Peyer's patch (tissue), 4 donors: ENCODE measurements around the gene SOX18.

ENCODE experiments used
- POLR2A ChIP-seq, 2 donors: fragments of 450-650 bp; IDR thresholded peaks; one replicate each; pipeline ENCODE4 v1.5.1; 2017; ENCODE audit warnings: antibody characterized with exemption in 2 of 2, mild to moderate bottlenecking in 2 of 2, moderate library complexity in 2 of 2
- TF ChIP-seq, protein P1 (sequence below), 6 experiments: fragments of 450-650 bp in 4 of 6; fragments of 200-600 bp in 2 of 6; sonication (generic) in 1 of 6; IDR thresholded peaks; one replicate each; pipeline ENCODE4 v1.5.1; 2017 to 2019; ENCODE audit warnings: antibody characterized with exemption in 6 of 6, mild to moderate bottlenecking in 3 of 6, moderate library complexity in 1 of 6

DNA sequence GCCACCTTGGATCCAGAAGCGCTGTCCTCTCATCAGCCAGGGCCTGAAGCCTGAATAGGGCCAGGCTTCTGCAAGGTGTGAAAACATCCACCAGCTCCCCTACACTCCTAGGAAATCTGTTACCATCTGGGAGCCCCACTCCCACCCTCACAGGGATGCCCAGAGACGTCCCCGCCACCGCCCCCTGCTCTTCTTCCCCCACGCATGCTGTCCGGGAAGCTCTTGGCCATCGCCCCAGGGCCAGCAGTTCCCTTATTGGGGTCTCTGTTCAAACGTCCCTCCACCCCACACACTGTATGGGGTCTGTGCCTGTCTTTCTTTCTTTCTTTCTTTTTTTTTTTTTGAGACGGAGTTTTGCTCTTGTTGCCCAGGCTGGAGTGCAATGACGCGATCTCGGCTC lies 26.1 kb upstream of the SOX18 start:
- no peak for TF ChIP-seq POLR2A (IDR thresholded peaks at IDR 0.05)
- TF ChIP-seq, protein P1, sequence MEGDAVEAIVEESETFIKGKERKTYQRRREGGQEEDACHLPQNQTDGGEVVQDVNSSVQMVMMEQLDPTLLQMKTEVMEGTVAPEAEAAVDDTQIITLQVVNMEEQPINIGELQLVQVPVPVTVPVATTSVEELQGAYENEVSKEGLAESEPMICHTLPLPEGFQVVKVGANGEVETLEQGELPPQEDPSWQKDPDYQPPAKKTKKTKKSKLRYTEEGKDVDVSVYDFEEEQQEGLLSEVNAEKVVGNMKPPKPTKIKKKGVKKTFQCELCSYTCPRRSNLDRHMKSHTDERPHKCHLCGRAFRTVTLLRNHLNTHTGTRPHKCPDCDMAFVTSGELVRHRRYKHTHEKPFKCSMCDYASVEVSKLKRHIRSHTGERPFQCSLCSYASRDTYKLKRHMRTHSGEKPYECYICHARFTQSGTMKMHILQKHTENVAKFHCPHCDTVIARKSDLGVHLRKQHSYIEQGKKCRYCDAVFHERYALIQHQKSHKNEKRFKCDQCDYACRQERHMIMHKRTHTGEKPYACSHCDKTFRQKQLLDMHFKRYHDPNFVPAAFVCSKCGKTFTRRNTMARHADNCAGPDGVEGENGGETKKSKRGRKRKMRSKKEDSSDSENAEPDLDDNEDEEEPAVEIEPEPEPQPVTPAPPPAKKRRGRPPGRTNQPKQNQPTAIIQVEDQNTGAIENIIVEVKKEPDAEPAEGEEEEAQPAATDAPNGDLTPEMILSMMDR (IDR thresholded peaks at IDR 0.05), result no peak
